Endothelial cell of umbilical vein (primary cell): Measurements from ENCODE around the gene MDP1. TPM values are rescaled to one million over a fixed set of nuclear protein-coding genes. Genes with fewer than 3 reads are reported as not detected.

Experiments
- BruUV-seq: library from RNA; stranded (reverse); fragments of 400-500 nt; replicated peaks from 2 replicates; lab custom pipeline; 2021; lab: Mats Ljungman, UMichigan
- CTCF ChIA-PET: fragments of 300-600, 350-600 bp; sonication (Branson Sonifier 250); formaldehyde crosslinking; loops from one replicate; lab custom pipeline; 2021; ENCODE audit warnings: antibody characterized with exemption, inconsistent platforms; lab: Charles Lee
- POLR2A ChIA-PET: fragments of 300-600, 350-600 bp; sonication (Branson Sonifier 250); formaldehyde crosslinking; loops from one replicate; lab custom pipeline; 2021; ENCODE audit warnings: antibody characterized with exemption, inconsistent platforms; lab: Charles Lee
- DNase-seq: peaks from one replicate; pipeline ENCODE4 v3.0.0-alpha.2; 2011; ENCODE audit warnings: low read depth, low spot score
- FAIRE-seq: peaks from 2 replicates; lab custom pipeline; 2011; peaks lifted over from hg19 to GRCh38; lab: Jason Lieb, UNC
- H2AFZ ChIP-seq: 2 replicates; pipeline ENCODE4 v1.6.0; 2012; ENCODE audit warnings: low read depth, low read length, control low read depth, inconsistent platforms
- H3K27ac ChIP-seq: 2 replicates; pipeline ENCODE4 v1.5.1; 2011; ENCODE audit warnings: low read depth, mild to moderate bottlenecking, control low read depth, low read length, moderate library complexity; ENCODE audit not compliant: insufficient read depth
- H3K27me3 ChIP-seq, 2 experiments: 2 replicates each; pipeline versions ENCODE4 v1.6.0 to v1.6.1; 2011; ENCODE audit warnings: low read length in 2 of 2, mixed read lengths in 1 of 2; ENCODE audit not compliant: control insufficient read depth in 2 of 2, insufficient read depth in 2 of 2
- H3K36me3 ChIP-seq, 2 experiments: 2 replicates in 1 of 2; 3 replicates in 1 of 2; pipeline ENCODE4 v1.5.1; 2011; ENCODE audit warnings: low read length in 2 of 2, mild to moderate bottlenecking in 1 of 2, moderate library complexity in 1 of 2; ENCODE audit not compliant: control insufficient read depth in 2 of 2, insufficient read depth in 2 of 2; ENCODE audit errors: extremely low read depth in 1 of 2
- H3K4me1 ChIP-seq: 3 replicates; pipeline ENCODE4 v1.5.1; 2011; ENCODE audit warnings: mild to moderate bottlenecking, low read length; ENCODE audit not compliant: control insufficient read depth, insufficient read depth; ENCODE audit errors: extremely low read depth
- H3K4me2 ChIP-seq: 2 replicates; pipeline ENCODE4 v1.6.1; 2011; ENCODE audit warnings: low read length, control low read depth, mixed read lengths; ENCODE audit not compliant: insufficient read depth
- H3K4me3 ChIP-seq, 3 experiments: fragments of 200-600 bp in 1 of 3; sonication (generic), shearing (Covaris generic) in 1 of 3; replicated peaks in 1 of 3; 2 replicates each; pipeline ENCODE4 v1.5.1; 2011 to 2016; ENCODE audit warnings: control low read depth in 3 of 3, low read length in 3 of 3, mild to moderate bottlenecking in 2 of 3, inconsistent platforms in 1 of 3, low read depth in 1 of 3, moderate library complexity in 1 of 3; ENCODE audit not compliant: insufficient read depth in 1 of 3
- H3K79me2 ChIP-seq: 2 replicates; pipeline ENCODE4 v1.6.0; 2012; ENCODE audit warnings: low read length, inconsistent platforms; ENCODE audit not compliant: control insufficient read depth, insufficient read depth
- H3K9ac ChIP-seq: replicated peaks from 2 replicates; pipeline ENCODE3; 2011; ENCODE audit warnings: low read length, control low read depth; ENCODE audit not compliant: insufficient read depth; ENCODE audit errors: extremely low read depth
- H3K9me1 ChIP-seq: replicated peaks from 3 replicates; pipeline ENCODE4 v1.6.0; 2011; ENCODE audit warnings: mild to moderate bottlenecking, low read length; ENCODE audit not compliant: control insufficient read depth, insufficient read depth; ENCODE audit errors: extremely low read depth
- H3K9me3 ChIP-seq: replicated peaks from 2 replicates; pipeline ENCODE4 v1.5.1; 2012; ENCODE audit warnings: low read length, inconsistent platforms; ENCODE audit not compliant: control insufficient read depth, insufficient read depth
- H4K20me1 ChIP-seq: replicated peaks from 2 replicates; pipeline ENCODE3; 2011; ENCODE audit warnings: mild to moderate bottlenecking, low read length; ENCODE audit not compliant: control insufficient read depth, insufficient read depth; ENCODE audit errors: extremely low read depth
- CTCF ChIP-seq, 2 donors: IDR thresholded peaks; 1 replicate in 1 of 2; 2 replicates in 1 of 2; pipeline ENCODE4 v1.5.1; 2011; ENCODE audit warnings: low read length in 2 of 2, mild to moderate bottlenecking in 2 of 2, moderate library complexity in 2 of 2, control low read depth in 1 of 2, inconsistent platforms in 1 of 2, low read depth in 1 of 2; ENCODE audit not compliant: insufficient read depth in 1 of 2; ENCODE audit errors: extremely low read depth in 1 of 2
- EZH2 ChIP-seq: IDR thresholded peaks from 2 replicates; pipeline ENCODE4 v1.6.1; 2012; ENCODE audit warnings: borderline replicate concordance, low read depth, mild to moderate bottlenecking, moderate library complexity, low read length, inconsistent platforms; ENCODE audit not compliant: severe bottlenecking
- FOS ChIP-seq: IDR thresholded peaks from 2 replicates; pipeline ENCODE4 v1.6.1; 2011; ENCODE audit warnings: mild to moderate bottlenecking, low read length, moderate library complexity, borderline replicate concordance; ENCODE audit not compliant: insufficient read depth
- GATA2 ChIP-seq: IDR thresholded peaks from 2 replicates; pipeline ENCODE4 v1.7.0; 2011; ENCODE audit warnings: low read depth, mild to moderate bottlenecking, moderate library complexity, mixed read lengths, low read length; ENCODE audit not compliant: insufficient read length, insufficient read depth
- JUN ChIP-seq: IDR thresholded peaks from 2 replicates; pipeline ENCODE4 v1.6.1; 2011; ENCODE audit warnings: borderline replicate concordance, low read depth; ENCODE audit not compliant: insufficient read length, insufficient read depth
- MAX ChIP-seq: IDR thresholded peaks from 2 replicates; pipeline ENCODE4 v1.6.1; 2011; ENCODE audit not compliant: insufficient read depth, insufficient read length
- MYC ChIP-seq: IDR thresholded peaks from one replicate; pipeline ENCODE4 v1.6.1; 2011; ENCODE audit warnings: mild to moderate bottlenecking, low read depth, low read length
- POLR2A ChIP-seq: IDR thresholded peaks from 2 replicates; pipeline ENCODE4 v1.6.1; 2012; ENCODE audit warnings: low read depth, mild to moderate bottlenecking, control low read depth, low read length
- POLR2AphosphoS5 ChIP-seq: IDR thresholded peaks from 2 replicates; pipeline ENCODE4 v1.6.1; 2012; ENCODE audit warnings: low read depth, mild to moderate bottlenecking, control low read depth, low read length, moderate library complexity; ENCODE audit not compliant: insufficient read depth
- dilution Hi-C: fragments of 300-500 bp; cut with MboI; formaldehyde crosslinking; loops from one replicate; pipeline ENCODE4 v1.15.0; 2019; ENCODE audit warnings: low sequenced_read_pairs; ENCODE audit not compliant: extremely low pct_ligation_motif_present
- intact Hi-C: fragments of 100-400 bp; cut with micrococcal nuclease; formaldehyde crosslinking; loops from one replicate; pipeline ENCODE4 v1.10.0; 2022
- polyA plus RNA-seq, 4 experiments: library from polyadenylated mRNA; depleted of rRNA in 3 of 4; stranded (reverse) in 3 of 4; unstranded in 1 of 4; fragments of >200 nt; gene quantifications; 2 replicates each; pipeline versions ENCODE4 v1.2.1 to v1.2.3, GENCODE V29; 2011 to 2012; ENCODE audit warnings: missing spikeins in 1 of 4
- total RNA-seq: library from RNA; stranded (reverse); gene quantifications from 2 replicates; pipeline ENCODE4 v1.2.3, GENCODE V29; 2021

The MDP1 gene
- total and polyA plus RNA-seq, 2 donors (not counting 3 experiments of a cell fraction or from before 2014, with no cell fraction given): 8.1 to 22.7 TPM

- Histone ChIP-seq H3K9me3 (no peaks in the 10 kb centered on the region), H3K4me2 (no peak overlapping the region), H3K79me2 (peaks cover 41% of the 10 kb centered on the region), H3K9me1 (no peaks in the 10 kb centered on the region), H3K27me3 (no peaks in the 10 kb centered on the region), H3K27ac (no peak overlapping the region), H2AFZ (no peak overlapping the region), H4K20me1 (no peaks in the 10 kb centered on the region), H3K9ac (no peak overlapping the region), H3K36me3 (peaks cover 8 to 33% of the 10 kb centered on the region in 2 experiments), H3K4me3 (no peak overlapping the region), H3K4me1 (peaks cover 39% of the 10 kb centered on the region)
- no peak for DNase-seq
- CTCF ChIA-PET: interaction anchor here (1.4 to 4.2 kb wide), 4 partner anchors 20 to 61 kb away, joined by 8 to 20 read pairs (median 12); partner anchors contain the start of gene MDP1
- intact Hi-C loops: no loop called here
- no peak for FAIRE-seq
- dilution Hi-C loops: no loop called here
- TF ChIP-seq EZH2: no peak
- no peak for TF ChIP-seq MYC
- no peak for TF ChIP-seq FOS
- no peak for TF ChIP-seq GATA2
- TF ChIP-seq POLR2AphosphoS5: no peak
- TF ChIP-seq JUN: no peak
- no peak for TF ChIP-seq POLR2A
- TF ChIP-seq MAX: no peak
- TF ChIP-seq CTCF (IDR thresholded peaks at IDR 0.05; ENCODE audit: extremely low read depth in 1 of 2, insufficient read depth in 1 of 2, low read depth in 1 of 2, low read length in 2 of 2): no peak
- POLR2A ChIA-PET: no interaction called here
- BruUV-seq: no TSS peak
Measured at GRCh38 chr14:24235804-24236688, 20.2 kb upstream of the MDP1 start.
